HepG2 (cell line): ENCODE results near the gene THOP1. TPM values are rescaled to one million over a fixed set of nuclear protein-coding genes. Genes with fewer than 3 reads are reported as not detected.

Experiments used
- BRCA1 ChIP-seq: sonication (generic); formaldehyde crosslinking; IDR thresholded peaks from 2 replicates; pipeline ENCODE4 v1.4.0; 2020; ENCODE audit warnings: missing genetic modification reagents
- E2F5 ChIP-seq: sonication (generic); formaldehyde crosslinking; conservative IDR thresholded peaks from 2 replicates; pipeline ENCODE4 v1.4.0; 2020; ENCODE audit warnings: missing genetic modification reagents
- FOSL2 ChIP-seq: sonication (generic); formaldehyde crosslinking; IDR thresholded peaks from 2 replicates; pipeline ENCODE4 v1.4.0; 2020; ENCODE audit warnings: missing genetic modification reagents
- HNF1B ChIP-seq: sonication (generic); formaldehyde crosslinking; IDR thresholded peaks from 2 replicates; pipeline ENCODE4 v1.5.1; 2020; ENCODE audit warnings: mild to moderate bottlenecking, moderate library complexity, missing genetic modification reagents
- IRF2 ChIP-seq: IDR thresholded peaks from 2 replicates; pipeline ENCODE4 v1.6.1; 2018; ENCODE audit warnings: missing genetic modification reagents, missing compliant biosample characterization
- JARID2 ChIP-seq: sonication (generic); formaldehyde crosslinking; IDR thresholded peaks from 2 replicates; pipeline ENCODE4 v1.8.1; 2023; ENCODE audit warnings: missing genetic modification reagents, inconsistent platforms; ENCODE audit not compliant: insufficient replicate concordance
- KAT2B ChIP-seq: fragments of 150-350 bp; IDR thresholded peaks from 2 replicates; pipeline ENCODE4 v1.6.1; 2014; ENCODE audit warnings: low read depth, low read length, borderline replicate concordance
- PHF8 ChIP-seq: sonication (generic); formaldehyde crosslinking; IDR thresholded peaks from 2 replicates; pipeline ENCODE4 v1.5.0; 2020; ENCODE audit warnings: missing genetic modification reagents
- RFX5 ChIP-seq: IDR thresholded peaks from 2 replicates; pipeline ENCODE4 v1.6.1; 2011; ENCODE audit warnings: low read depth, low read length, improper control_type of control experiment
- RXRA ChIP-seq: sonication (generic); formaldehyde crosslinking; IDR thresholded peaks from 2 replicates; pipeline ENCODE4 v1.5.1; 2020; ENCODE audit warnings: missing genetic modification reagents
- SAFB2 ChIP-seq: sonication (generic); formaldehyde crosslinking; IDR thresholded peaks from 2 replicates; pipeline ENCODE4 v1.5.1; 2020; ENCODE audit warnings: missing genetic modification reagents, low read depth, mild to moderate bottlenecking, borderline replicate concordance
- ZFY ChIP-seq: sonication (generic); formaldehyde crosslinking; IDR thresholded peaks from 2 replicates; pipeline ENCODE4 v1.4.0; 2020; ENCODE audit warnings: missing genetic modification reagents
- ZNF550 ChIP-seq: sonication (generic); formaldehyde crosslinking; IDR thresholded peaks from 2 replicates; pipeline ENCODE4 v1.4.0; 2020; ENCODE audit warnings: mild to moderate bottlenecking, missing genetic modification reagents, borderline replicate concordance
- ZNF646 ChIP-seq: sonication (generic); formaldehyde crosslinking; IDR thresholded peaks from 2 replicates; pipeline ENCODE4 v1.9.0; 2021; ENCODE audit warnings: mild to moderate bottlenecking, missing genetic modification reagents
- ZNF770 ChIP-seq: sonication (generic); formaldehyde crosslinking; IDR thresholded peaks from 2 replicates; pipeline ENCODE4 v1.5.0; 2020; ENCODE audit warnings: mild to moderate bottlenecking, missing genetic modification reagents
- ZNF772 ChIP-seq: sonication (generic); formaldehyde crosslinking; IDR thresholded peaks from 2 replicates; pipeline ENCODE4 v1.5.0; 2020; ENCODE audit warnings: mild to moderate bottlenecking, missing genetic modification reagents
- polyA plus RNA-seq, 8 experiments: library from polyadenylated mRNA; depleted of rRNA in 3 of 8; stranded (reverse) in 7 of 8; unstranded in 1 of 8; fragments of >200 nt; fragmentation: Illumina TruSeq in 4 of 8; extraction: Trizol in 4 of 8; gene quantifications; 2 replicates each; pipeline versions ENCODE4 v1.2.1 to v1.2.3, GENCODE V29; 2011 to 2016; ENCODE audit warnings: low read depth in 4 of 8, missing spikeins in 1 of 8, mixed read lengths in 1 of 8; ENCODE audit not compliant: insufficient read depth in 1 of 8
- total RNA-seq, 5 experiments: library from RNA; depleted of rRNA; stranded (reverse); fragments of >200 nt; fragmentation: Illumina TruSeq; extraction: Trizol; gene quantifications; 2 replicates each; pipeline ENCODE4 v1.2.3, GENCODE V29; 2016; ENCODE audit warnings: low read depth in 1 of 5

THOP1 gene
- total and polyA plus RNA-seq, 2 of the 13 experiments (the other 11 are each of a cell fraction or from before 2014, with no cell fraction given), result 74.4 to 116 TPM

GRCh38 chr19:2775556-2776430 lies 9.5 kb upstream of the THOP1 start (continued):
- TF ChIP-seq ZNF770 (CRISPR knock-in tag) (peak; percentile 11; the same call in 1 of the 2 replicates), E2F5 (CRISPR knock-in tag) (no peak), RFX5 (0 out of 2 replicates have a peak, but pooled peaks have one; percentile 41), RXRA (0 out of 2 replicates have a peak, but pooled peaks have one; percentile 25), ZNF550 (no peak), ZNF772 (no peak), HNF1B (CRISPR knock-in tag) (peak; percentile 46; the same call in 1 of the 2 replicates), ZFY (CRISPR knock-in tag) (peak; percentile 46; the same call in 1 of the 2 replicates), SAFB2 (CRISPR knock-in tag) (no peak), IRF2 (CRISPR knock-in tag) (peak; percentile 96), FOSL2 (peak; percentile 73), BRCA1 (CRISPR knock-in tag) (0 out of 2 replicates have a peak, but pooled peaks have one; percentile 25), PHF8 (CRISPR knock-in tag) (0 out of 2 replicates have a peak, but pooled peaks have one; percentile 18), KAT2B (no peak), JARID2 (CRISPR knock-in tag) (no peak), ZNF646 (CRISPR knock-in tag) (no peak)
